Naive B cell (primary cell): ENCODE measurements around the gene ST6GALNAC3. TPM values are rescaled to one million over a fixed set of nuclear protein-coding genes. Genes with fewer than 3 reads are reported as not detected.

Experiments
- ATAC-seq, 2 donors: fragments of 150-1000 bp; cut with Tn5 transposase; 2 replicates each; pipeline ENCODE4 v1.10.0; 2021; ENCODE audit warnings: low read depth in 2 of 2, mild to moderate bottlenecking in 2 of 2, moderate library complexity in 2 of 2
- DNase-seq: peaks from one replicate; pipeline ENCODE4 v3.0.0; 2022
- H3K27ac Mint-ChIP-seq, 6 donors: one replicate each; pipeline ENCODE4 v1.8.0; 2020 to 2022; ENCODE audit warnings: mild to moderate bottlenecking in 6 of 6, mixed read lengths in 6 of 6, moderate library complexity in 5 of 6, inconsistent platforms in 2 of 6
- H3K27me3 Mint-ChIP-seq, 3 donors: one replicate each; pipeline ENCODE4 v1.8.0; 2021 to 2022; ENCODE audit warnings: mixed read lengths in 3 of 3, mild to moderate bottlenecking in 1 of 3
- H3K36me3 Mint-ChIP-seq, 2 donors: one replicate each; pipeline ENCODE4 v1.8.0; 2020 to 2022; ENCODE audit warnings: mixed read lengths in 2 of 2, inconsistent platforms in 1 of 2, mild to moderate bottlenecking in 1 of 2
- H3K4me1 Mint-ChIP-seq, 3 donors: one replicate each; pipeline ENCODE4 v1.8.0; 2020 to 2022; ENCODE audit warnings: mixed read lengths in 3 of 3, inconsistent platforms in 1 of 3, mild to moderate bottlenecking in 1 of 3, moderate library complexity in 1 of 3
- H3K4me3 Mint-ChIP-seq, 8 donors: one replicate each; pipeline ENCODE4 v1.8.0; 2020 to 2022; ENCODE audit warnings: mild to moderate bottlenecking in 8 of 8, mixed read lengths in 8 of 8, moderate library complexity in 8 of 8, inconsistent platforms in 2 of 8
- H3K9me3 Mint-ChIP-seq, 7 donors: one replicate each; pipeline ENCODE4 v1.8.0; 2020 to 2022; ENCODE audit warnings: mixed read lengths in 7 of 7, mild to moderate bottlenecking in 5 of 7, inconsistent platforms in 2 of 7, moderate library complexity in 1 of 7
- polyA plus RNA-seq, 6 donors: library from polyadenylated mRNA; unstranded; fragments of 300-500 nt; fragmentation: Illumina TruSeq; gene quantifications; one replicate each; pipeline ENCODE4 v1.2.3, GENCODE V29; 2021; ENCODE audit warnings: low read depth in 6 of 6

The ST6GALNAC3 gene
- polyA plus RNA-seq, 6 donors from 2014 or later: 3.8 to 12.9 (median 10.5) TPM

DNA sequence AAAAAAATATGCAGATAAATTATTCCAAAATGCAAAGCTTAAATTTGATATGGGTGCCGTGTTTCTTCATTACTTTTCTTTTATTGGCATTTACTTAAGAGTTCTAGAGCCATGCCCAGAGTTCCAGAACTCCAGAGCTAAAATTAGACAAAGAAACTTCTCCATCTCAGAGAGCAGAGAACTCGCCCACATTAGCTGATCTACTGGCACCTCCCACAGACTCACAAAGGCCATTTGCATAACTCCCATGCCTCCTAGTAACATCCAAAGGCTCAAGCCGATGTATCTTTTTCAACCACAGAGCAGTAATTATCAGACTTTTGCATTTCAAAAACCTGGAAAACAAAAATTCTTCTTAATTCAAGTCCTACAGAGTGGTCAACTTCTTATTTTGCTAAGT lies 468.9 kb downstream of the ST6GALNAC3 start:
- H3K27me3 Mint-ChIP-seq: no peaks in the 10 kb centered on the region
- H3K27ac Mint-ChIP-seq: no peak overlapping the region
- ATAC-seq (no peak), DNase-seq (no peak)
- H3K9me3 Mint-ChIP-seq: peaks cover 0 to 14% (median 9%) of the 10 kb centered on the region in 7 donors
- H3K36me3 Mint-ChIP-seq: peaks cover 0 to 6% of the 10 kb centered on the region in 2 donors
- peaks cover 0 to 8% (median 6%) of the 10 kb centered on the region in 3 donors for H3K4me1 Mint-ChIP-seq
- no peak overlapping the region for H3K4me3 Mint-ChIP-seq

DNA sequence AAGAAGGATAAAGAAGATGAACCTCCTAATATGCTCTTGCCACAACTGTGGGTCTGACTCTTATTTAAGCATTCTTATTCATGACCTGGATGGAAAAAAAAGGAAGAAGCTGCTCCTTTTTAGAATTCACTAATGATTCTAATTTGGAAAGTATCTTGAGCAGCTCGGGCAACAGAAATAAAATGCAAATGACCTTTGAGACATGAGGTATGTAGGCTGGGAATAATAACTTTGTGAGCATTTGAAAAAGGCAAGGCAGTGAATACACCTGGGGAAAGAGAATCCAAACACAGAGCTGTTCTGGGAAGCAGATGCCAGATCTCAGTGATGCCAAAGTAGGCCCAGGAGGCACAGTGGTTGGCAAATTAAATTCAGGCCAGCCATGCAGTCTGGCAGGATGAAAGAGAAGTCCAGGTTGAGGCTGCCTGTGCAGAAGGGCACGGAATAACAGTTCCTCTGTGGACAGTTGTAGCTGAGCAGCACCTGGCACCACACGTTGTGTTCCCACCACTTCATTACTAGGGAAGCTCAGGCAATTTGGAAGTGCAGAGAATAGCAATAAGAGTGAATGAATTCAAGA lies 471.9 kb downstream of the ST6GALNAC3 start:
- no peak for ATAC-seq
- no peak for DNase-seq
- Mint-ChIP-seq H3K27me3 (no peaks in the 10 kb centered on the region), H3K4me1 (peaks cover 0 to 6% (median 0%) of the 10 kb centered on the region in 3 donors), H3K9me3 (no peaks in the 10 kb centered on the region), H3K4me3 (no peak overlapping the region), H3K36me3 (peaks cover 0 to 6% of the 10 kb centered on the region in 2 donors), H3K27ac (no peak overlapping the region)

DNA sequence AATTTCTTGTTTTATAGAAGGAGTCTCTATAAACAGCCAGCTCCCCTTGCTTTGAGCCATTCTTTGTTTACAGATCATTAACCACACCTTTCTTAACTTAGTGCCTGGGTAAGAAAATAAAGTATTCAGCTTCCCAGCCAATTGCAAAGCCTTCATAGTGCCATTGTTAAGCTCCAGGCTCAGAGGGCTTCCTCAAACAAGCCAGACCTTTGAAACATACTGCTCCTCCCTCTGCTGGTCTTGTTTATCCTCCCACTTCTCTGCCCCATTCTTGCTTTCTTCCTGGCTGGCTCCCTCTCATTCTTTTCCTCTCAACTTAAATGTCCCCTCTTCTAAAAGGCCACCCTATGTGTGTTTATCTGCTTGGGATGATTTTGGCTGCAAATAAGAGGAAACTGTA lies 473.4 kb downstream of the ST6GALNAC3 start:
- DNase-seq (no peak), ATAC-seq (no peak)
- Mint-ChIP-seq H3K27ac (peak overlapping the region in 1 of 6 donors; percentile 86), H3K36me3 (peaks cover 0 to 6% of the 10 kb centered on the region in 2 donors), H3K4me3 (no peak overlapping the region), H3K27me3 (no peaks in the 10 kb centered on the region), H3K9me3 (no peaks in the 10 kb centered on the region), H3K4me1 (peaks cover 0 to 6% (median 0%) of the 10 kb centered on the region in 3 donors)

GRCh38 chr1:76548513-76549100 lies 474.1 kb downstream of the ST6GALNAC3 start:
- ATAC-seq (no peak), DNase-seq (no peak)
- Mint-ChIP-seq H3K27me3 (no peaks in the 10 kb centered on the region), H3K4me3 (no peak overlapping the region), H3K36me3 (peaks cover 0 to 6% of the 10 kb centered on the region in 2 donors), H3K9me3 (no peaks in the 10 kb centered on the region), H3K27ac (no peak overlapping the region), H3K4me1 (peaks cover 0 to 6% (median 0%) of the 10 kb centered on the region in 3 donors)

DNA sequence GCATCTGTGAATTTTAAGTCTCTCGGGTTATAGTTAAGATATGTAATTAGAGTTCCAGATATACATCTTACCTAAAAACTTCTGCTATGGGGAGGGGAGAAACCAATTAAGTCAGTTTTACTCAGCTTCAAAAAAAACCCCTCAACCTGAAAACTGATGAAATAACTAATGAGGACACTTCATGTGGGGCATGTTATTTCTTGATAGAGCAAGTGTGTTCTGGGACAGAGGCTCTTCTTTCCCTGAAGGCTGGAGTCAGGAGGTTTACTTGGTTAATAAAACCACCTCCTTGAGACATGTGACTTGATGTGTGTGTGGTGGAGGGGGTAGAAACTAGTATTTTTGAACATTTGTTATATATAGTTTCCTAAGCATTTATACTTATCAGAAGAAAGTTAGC lies 479.7 kb downstream of the ST6GALNAC3 start:
- Mint-ChIP-seq H3K27me3 (no peaks in the 10 kb centered on the region), H3K9me3 (peaks cover 0 to 1% (median 0%) of the 10 kb centered on the region in 7 donors), H3K36me3 (peaks cover 0 to 12% of the 10 kb centered on the region in 2 donors), H3K27ac (no peak overlapping the region), H3K4me1 (no peaks in the 10 kb centered on the region), H3K4me3 (no peak overlapping the region)
- ATAC-seq (no peak), DNase-seq (no peak)

DNA sequence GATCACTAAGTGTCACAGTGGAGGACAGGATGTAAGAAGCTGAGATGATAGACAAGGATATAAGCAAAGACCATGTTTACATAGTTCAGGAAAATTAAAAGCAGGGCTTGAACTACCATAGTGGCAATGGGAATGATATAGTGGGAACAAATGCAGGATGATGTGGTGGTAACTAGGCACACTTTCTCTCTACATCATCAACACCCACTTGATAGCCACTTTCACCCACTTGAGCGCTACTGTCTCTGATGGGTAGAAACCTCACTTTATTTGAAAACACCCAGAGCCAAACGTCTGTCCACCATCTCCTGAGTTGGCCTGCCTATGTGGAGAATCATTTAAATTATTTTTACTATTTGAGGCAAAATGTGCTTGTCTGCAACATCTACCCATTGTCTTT lies 487.7 kb downstream of the ST6GALNAC3 start:
- H3K4me1 Mint-ChIP-seq: no peaks in the 10 kb centered on the region
- H3K27me3 Mint-ChIP-seq: no peaks in the 10 kb centered on the region
- H3K4me3 Mint-ChIP-seq: no peak overlapping the region
- H3K9me3 Mint-ChIP-seq: peaks cover 0 to 3% (median 0%) of the 10 kb centered on the region in 7 donors
- H3K27ac Mint-ChIP-seq: peak overlapping the region in 1 of 6 donors; percentile 57
- DNase-seq (no peak), ATAC-seq (no peak)
- peaks cover 0 to 5% of the 10 kb centered on the region in 2 donors for H3K36me3 Mint-ChIP-seq

- no peaks in the 10 kb centered on the region for H3K27me3 Mint-ChIP-seq
- no peak for DNase-seq
- no peak for ATAC-seq
- H3K27ac Mint-ChIP-seq: no peak overlapping the region
- no peak overlapping the region for H3K4me3 Mint-ChIP-seq
- H3K36me3 Mint-ChIP-seq: peaks cover 0 to 7% of the 10 kb centered on the region in 2 donors
- no peaks in the 10 kb centered on the region for H3K4me1 Mint-ChIP-seq
- H3K9me3 Mint-ChIP-seq: peaks cover 0 to 3% (median 0%) of the 10 kb centered on the region in 7 donors
These were observed 494.2 kb downstream of the ST6GALNAC3 start for GRCh38 chr1:76568573-76569238.

GRCh38 chr1:76571248-76571647 lies 496.7 kb downstream of the ST6GALNAC3 start:
- H3K9me3 Mint-ChIP-seq: no peaks in the 10 kb centered on the region

DNA sequence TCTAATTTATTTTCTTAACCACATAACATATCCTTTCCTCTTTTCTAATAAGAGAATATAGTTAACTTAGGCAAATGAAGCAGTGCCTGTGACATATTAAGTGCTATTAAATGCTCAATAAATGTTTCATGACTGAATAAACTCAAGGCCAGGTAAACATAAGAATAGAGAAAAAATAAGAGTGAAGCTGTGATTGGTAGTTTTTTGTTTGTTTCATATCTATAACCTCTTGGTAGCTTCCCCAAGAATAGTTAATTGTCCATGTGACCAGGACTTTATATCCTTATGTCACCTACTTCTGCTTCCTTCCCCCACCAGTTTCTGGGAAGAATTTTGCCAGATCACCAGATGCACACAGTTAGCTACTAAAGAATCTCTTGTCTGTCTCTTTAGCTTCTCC lies 497.7 kb downstream of the ST6GALNAC3 start:
- Mint-ChIP-seq H3K36me3 (peaks cover 0 to 7% of the 10 kb centered on the region in 2 donors), H3K27ac (no peak overlapping the region), H3K27me3 (no peaks in the 10 kb centered on the region), H3K4me3 (no peak overlapping the region), H3K9me3 (no peaks in the 10 kb centered on the region), H3K4me1 (peaks cover 6 to 9% (median 8%) of the 10 kb centered on the region in 3 donors)
- ATAC-seq: no peak
- no peak for DNase-seq

More at GRCh38 chr1:76571248-76571647, 496.7 kb downstream of the ST6GALNAC3 start:
- Mint-ChIP-seq H3K27me3 (no peaks in the 10 kb centered on the region), H3K4me1 (peaks cover 0 to 5% (median under 1%) of the 10 kb centered on the region in 3 donors), H3K27ac (no peak overlapping the region), H3K4me3 (no peak overlapping the region), H3K36me3 (peaks cover 0 to 7% of the 10 kb centered on the region in 2 donors)
- ATAC-seq: no peak
- no peak for DNase-seq

GRCh38 chr1:76576876-76577524 lies 502.5 kb downstream of the ST6GALNAC3 start:
- Mint-ChIP-seq H3K27ac (peak overlapping the region in 1 of 6 donors; percentile 19), H3K4me1 (peaks cover 6 to 9% (median 8%) of the 10 kb centered on the region in 3 donors), H3K27me3 (no peaks in the 10 kb centered on the region), H3K36me3 (peaks cover 0 to 7% of the 10 kb centered on the region in 2 donors), H3K4me3 (no peak overlapping the region), H3K9me3 (no peaks in the 10 kb centered on the region)
- no peak for ATAC-seq
- DNase-seq: no peak

- H3K4me3 Mint-ChIP-seq: no peak overlapping the region
- peaks cover 6 to 9% (median 8%) of the 10 kb centered on the region in 3 donors for H3K4me1 Mint-ChIP-seq
- no peaks in the 10 kb centered on the region for H3K27me3 Mint-ChIP-seq
- peaks cover 0 to 4% of the 10 kb centered on the region in 2 donors for H3K36me3 Mint-ChIP-seq
- no peaks in the 10 kb centered on the region for H3K9me3 Mint-ChIP-seq
- no peak for ATAC-seq
- no peak for DNase-seq
- H3K27ac Mint-ChIP-seq: no peak overlapping the region
These were observed 503.1 kb downstream of the ST6GALNAC3 start for GRCh38 chr1:76577525-76578185.

DNA sequence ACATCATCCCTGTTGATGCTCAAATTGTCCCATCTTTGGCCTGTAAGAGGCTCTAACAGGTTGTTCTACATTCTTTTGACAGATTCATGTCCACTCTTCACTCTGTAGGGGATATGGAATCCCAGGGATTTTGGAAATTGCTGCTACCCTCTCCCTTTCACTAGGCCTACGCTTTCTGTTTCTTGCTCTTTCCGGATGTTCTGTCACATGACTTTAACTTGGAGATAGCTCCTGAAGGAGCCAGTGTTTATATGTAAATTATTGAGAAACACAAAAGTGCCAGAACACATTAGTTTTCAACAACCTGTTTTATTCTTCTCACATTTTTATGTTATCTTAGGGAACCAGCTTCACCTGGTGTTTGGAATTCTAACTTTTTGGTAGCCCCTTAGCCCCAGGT lies 505.7 kb downstream of the ST6GALNAC3 start:
- Mint-ChIP-seq H3K4me1 (peaks cover 6 to 8% (median 8%) of the 10 kb centered on the region in 3 donors), H3K27me3 (no peaks in the 10 kb centered on the region), H3K4me3 (peak overlapping the region in 1 of 8 donors; percentile 9), H3K27ac (no peak overlapping the region), H3K9me3 (no peaks in the 10 kb centered on the region), H3K36me3 (no peaks in the 10 kb centered on the region)
- no peak for ATAC-seq
- no peak for DNase-seq

DNA sequence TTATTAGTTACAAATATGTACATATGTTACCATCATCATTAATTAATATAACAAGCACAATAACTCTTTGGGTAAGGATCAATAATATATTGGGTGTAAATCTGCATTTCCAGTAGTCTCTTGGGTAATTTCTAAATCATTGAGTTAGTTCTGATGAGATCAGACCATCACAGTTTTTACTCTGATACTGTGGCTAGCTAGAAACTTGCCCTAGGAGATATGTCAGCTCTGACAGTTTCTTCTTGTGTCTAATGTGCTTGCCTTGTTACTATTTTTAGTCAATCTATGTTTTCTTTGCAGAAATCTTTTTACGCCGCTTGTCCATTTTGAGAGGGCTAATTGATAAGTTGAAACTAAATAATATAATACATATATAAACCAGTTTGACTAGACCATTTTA lies 507.2 kb downstream of the ST6GALNAC3 start:
- Mint-ChIP-seq H3K9me3 (no peaks in the 10 kb centered on the region), H3K4me1 (peaks cover 2 to 3% (median 3%) of the 10 kb centered on the region in 3 donors), H3K36me3 (no peaks in the 10 kb centered on the region), H3K27ac (no peak overlapping the region), H3K4me3 (no peak overlapping the region), H3K27me3 (no peaks in the 10 kb centered on the region)
- no peak for ATAC-seq
- DNase-seq: no peak
